Measurements from ENCODE around the gene NEDD1.

DNA sequence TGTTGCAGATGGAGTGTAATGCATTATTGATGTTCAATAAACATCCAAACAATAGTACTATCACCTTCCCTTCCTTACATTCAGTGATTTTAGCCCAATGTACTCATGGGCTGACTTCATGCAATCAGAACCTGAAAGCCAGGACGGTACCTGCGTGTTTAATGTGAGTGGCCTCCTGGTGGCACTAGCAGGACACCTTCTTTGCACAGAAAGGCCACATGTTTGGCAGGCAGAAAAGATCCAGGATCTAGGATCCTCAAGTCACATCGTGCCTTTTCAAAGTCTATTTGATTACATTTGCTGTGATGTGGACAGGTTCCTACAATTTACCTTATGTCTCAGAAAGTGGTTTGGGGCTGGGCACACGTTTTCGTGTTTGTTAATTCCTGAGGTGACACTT, 82.9 kb downstream of the NEDD1 start:
- TF ChIP-seq, protein P1, sequence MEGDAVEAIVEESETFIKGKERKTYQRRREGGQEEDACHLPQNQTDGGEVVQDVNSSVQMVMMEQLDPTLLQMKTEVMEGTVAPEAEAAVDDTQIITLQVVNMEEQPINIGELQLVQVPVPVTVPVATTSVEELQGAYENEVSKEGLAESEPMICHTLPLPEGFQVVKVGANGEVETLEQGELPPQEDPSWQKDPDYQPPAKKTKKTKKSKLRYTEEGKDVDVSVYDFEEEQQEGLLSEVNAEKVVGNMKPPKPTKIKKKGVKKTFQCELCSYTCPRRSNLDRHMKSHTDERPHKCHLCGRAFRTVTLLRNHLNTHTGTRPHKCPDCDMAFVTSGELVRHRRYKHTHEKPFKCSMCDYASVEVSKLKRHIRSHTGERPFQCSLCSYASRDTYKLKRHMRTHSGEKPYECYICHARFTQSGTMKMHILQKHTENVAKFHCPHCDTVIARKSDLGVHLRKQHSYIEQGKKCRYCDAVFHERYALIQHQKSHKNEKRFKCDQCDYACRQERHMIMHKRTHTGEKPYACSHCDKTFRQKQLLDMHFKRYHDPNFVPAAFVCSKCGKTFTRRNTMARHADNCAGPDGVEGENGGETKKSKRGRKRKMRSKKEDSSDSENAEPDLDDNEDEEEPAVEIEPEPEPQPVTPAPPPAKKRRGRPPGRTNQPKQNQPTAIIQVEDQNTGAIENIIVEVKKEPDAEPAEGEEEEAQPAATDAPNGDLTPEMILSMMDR (IDR thresholded peaks at IDR 0.05) = peak; percentile 65
- TF ChIP-seq, protein P2, sequence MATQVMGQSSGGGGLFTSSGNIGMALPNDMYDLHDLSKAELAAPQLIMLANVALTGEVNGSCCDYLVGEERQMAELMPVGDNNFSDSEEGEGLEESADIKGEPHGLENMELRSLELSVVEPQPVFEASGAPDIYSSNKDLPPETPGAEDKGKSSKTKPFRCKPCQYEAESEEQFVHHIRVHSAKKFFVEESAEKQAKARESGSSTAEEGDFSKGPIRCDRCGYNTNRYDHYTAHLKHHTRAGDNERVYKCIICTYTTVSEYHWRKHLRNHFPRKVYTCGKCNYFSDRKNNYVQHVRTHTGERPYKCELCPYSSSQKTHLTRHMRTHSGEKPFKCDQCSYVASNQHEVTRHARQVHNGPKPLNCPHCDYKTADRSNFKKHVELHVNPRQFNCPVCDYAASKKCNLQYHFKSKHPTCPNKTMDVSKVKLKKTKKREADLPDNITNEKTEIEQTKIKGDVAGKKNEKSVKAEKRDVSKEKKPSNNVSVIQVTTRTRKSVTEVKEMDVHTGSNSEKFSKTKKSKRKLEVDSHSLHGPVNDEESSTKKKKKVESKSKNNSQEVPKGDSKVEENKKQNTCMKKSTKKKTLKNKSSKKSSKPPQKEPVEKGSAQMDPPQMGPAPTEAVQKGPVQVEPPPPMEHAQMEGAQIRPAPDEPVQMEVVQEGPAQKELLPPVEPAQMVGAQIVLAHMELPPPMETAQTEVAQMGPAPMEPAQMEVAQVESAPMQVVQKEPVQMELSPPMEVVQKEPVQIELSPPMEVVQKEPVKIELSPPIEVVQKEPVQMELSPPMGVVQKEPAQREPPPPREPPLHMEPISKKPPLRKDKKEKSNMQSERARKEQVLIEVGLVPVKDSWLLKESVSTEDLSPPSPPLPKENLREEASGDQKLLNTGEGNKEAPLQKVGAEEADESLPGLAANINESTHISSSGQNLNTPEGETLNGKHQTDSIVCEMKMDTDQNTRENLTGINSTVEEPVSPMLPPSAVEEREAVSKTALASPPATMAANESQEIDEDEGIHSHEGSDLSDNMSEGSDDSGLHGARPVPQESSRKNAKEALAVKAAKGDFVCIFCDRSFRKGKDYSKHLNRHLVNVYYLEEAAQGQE (IDR thresholded peaks at IDR 0.05; ENCODE audit: insufficient read depth in 1 of 2, low read depth in 2 of 2, low read length in 1 of 2) = no peak
